Endometrium (tissue), 2 donors: ENCODE measurements around the gene PLA2R1.
A peak's percentile ranks its signal among the peaks of the same experiment; 100 is the strongest.

ENCODE experiments used
- FAIRE-seq: peaks from 2 replicates; lab custom pipeline; 2012; peaks lifted over from hg19 to GRCh38; lab: Jason Lieb, UNC
- donor health status: control.
- donor health status: control.

The PLA2R1 gene

DNA sequence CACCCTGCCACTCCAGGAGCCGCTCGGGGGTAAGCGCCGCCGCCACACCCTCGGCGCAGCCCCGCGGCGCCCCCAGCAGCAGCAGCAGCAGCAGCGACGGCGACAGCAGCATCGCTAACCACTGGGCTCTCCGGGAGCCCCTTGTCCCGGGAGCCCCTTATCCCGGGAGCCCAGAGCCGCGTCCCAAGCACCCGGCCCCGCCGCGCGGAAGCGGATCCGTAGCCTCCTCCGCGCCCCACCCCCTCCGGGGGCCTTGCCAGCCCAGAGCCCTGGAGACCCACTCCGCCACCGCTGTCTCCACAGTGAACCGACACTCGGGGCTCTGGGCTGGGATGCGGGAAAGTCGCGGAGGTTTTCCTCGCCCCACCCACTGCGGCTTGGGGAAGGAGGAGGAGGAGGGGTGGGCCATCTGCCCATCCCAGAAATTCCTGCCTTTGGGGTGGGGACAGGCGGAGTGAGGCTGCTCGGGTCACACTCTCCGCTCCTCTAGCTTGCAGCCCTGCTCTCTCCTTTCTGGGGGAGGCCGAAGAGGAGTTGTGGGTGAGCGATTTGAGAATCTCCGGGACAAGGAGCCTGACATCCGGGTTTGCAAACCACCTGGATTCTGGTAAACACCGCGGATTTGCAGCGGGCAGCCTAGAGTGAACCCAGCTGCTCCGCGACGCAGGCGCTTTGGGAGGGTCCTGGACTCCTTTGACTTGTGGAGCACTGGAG, at the start of gene PLA2R1:
Gene PLA2R1, minus strand, starts transcription at position 324 of the 714 bp plus-strand sequence. Its CDS starts 212 bp downstream, at position 112.
- FAIRE-seq, result no peak

DNA sequence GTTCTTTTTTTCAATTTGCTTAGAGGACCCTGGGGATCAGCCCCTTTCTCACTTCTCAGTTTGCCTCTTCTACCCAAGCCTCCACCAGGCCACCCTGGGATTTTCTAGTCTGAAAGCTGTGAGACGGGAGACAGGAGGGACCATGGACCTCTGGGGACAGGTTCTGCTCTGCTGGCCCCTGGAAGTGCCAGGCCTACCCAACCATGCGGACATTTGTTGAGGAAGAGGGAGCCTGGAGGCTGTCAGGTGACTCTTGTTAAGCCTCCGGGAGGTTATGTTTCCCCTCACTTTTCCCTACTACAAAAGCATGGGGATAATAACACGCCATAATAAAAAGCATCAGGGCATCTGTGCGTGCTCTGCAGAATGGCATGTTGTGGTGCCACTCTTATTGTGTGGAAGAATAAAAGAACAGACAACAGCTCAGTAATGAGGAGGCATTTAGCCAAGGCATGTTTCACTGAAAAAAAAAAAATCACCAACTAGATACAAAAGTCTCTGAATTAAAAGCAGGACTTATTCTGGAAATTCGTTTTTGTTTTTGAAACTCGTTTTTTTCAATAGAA, 48.3 kb upstream of the PLA2R1 start:
- FAIRE-seq, result no peak

DNA sequence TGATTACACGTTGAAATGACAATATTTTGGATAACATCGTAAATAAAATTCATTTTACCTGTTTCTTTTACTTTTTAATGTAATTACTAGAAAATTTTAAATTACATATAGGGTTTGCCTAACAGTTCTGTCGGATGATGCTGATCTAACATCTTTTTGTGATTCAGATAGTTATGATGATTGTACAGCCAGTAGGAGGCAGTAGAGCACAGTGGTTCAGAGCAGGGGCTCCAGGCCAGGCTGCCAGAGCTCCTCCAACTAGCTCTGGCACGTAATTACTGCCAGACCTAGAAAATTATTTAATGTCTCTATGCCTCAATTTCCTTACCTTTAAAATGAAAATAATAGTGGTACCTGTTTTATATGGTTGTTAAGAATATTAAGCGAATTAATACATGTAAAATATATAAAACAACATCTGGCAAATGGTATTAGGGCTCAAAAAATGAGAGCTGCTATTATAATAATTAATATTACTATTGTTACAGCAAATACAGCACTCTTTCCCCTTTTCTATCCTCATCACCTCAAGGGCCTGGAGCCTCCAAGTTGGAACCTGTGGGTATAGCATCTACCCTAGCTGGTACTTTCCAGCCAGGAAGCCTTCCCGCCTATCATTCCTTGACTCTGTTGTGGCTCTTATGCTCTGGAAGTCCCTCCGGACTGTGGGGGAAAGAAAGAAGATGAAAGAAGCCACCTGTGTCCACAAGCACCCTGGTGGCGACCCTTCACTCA, 47.7 kb upstream of the PLA2R1 start:
- FAIRE-seq, result peak; percentile 87

DNA sequence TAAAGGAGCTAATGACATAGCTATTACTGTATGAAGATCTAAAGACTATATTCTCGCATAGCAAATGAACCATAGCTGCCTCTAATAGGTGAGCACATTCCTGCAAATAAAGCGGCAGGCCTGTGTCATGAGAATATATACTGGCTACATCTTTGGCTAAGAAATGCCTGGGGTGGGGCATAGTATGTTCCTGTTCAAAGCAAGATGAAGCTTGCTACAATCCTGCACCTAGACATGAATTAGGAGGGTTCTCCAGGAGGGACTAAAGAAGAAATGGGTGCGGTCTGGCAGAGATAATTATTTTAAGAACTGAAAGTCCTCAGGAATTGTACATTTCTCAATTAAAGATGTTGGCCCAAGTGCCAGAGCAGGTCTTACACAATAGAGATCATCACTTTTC, 46.8 kb upstream of the PLA2R1 start:
- no peak for FAIRE-seq

DNA sequence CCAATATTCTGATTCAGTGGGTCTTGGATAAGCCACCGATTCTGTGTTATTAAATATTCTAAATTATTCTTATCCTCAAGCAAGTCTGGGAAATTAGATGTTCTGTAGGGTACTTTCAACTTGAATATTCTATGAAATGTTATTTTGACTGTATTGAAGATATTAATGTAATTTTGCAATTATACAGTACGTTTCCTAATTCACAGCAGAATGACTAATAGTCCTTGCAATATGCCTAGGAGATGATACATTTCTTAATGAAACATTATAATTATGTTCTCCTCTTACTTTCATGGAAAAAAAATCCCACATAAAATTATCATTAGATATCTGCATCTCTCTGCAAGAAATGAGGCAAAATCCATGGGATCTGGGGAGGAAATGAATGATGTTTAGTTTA, 46.2 kb upstream of the PLA2R1 start:
- no peak for FAIRE-seq

DNA sequence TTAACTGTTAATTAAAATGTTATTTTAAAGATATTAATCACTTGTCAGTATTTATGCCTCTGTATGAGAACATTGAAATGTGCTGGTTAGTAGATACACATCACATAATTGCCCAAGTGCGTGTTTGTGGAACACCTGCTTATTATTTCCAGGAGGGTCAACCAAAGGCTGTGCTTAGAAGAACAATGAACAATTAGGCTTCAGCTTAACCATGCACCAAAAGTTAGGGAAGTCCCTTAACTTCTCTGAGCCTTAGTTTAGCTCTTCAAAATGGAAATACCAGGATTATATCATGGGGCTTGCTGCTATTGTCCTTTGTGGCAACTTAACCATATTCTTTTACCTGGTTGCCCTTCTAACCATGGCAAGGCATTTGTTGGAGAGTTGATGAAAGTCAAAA, 43.0 kb upstream of the PLA2R1 start:
- FAIRE-seq, result no peak

DNA sequence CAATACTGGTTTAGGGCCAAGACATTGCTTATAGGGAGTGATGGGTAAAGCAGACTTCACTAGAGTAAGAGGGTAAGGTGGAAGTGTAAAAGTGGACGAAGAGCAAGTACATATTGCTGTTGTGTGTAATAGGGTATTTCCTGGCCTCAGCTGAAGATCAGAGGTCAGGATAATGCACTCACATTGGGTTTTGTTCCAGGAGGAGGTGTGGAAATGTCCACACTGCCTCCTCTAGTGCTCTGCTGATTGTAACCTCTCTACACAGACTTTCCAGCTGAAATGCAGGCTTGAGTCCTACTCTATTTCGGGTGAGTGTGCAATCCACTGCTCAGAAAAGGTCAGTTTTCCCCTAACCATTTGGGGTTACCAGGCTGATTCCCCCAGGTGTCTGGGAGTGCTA, 41.7 kb upstream of the PLA2R1 start:
- FAIRE-seq, result no peak

DNA sequence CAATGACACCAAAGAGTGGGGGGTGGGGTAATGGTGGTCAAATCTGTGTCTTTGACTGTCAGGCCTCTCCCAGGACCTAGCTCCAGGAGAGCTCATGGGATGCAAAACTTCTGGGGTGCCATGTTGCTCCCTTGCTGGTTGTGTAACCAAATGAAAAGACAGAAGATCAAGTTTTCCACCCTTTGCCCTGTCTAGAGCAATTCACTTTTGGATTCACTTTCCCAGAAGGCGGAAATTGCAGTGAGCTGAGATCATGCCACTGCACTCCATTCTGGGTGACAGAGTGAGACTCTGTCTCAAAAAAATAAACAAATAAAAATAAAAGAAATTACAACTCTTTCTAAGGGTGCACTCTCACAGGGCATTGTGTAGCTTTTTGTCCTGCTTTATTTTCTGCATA, 34.9 kb upstream of the PLA2R1 start:
- no peak for FAIRE-seq

DNA sequence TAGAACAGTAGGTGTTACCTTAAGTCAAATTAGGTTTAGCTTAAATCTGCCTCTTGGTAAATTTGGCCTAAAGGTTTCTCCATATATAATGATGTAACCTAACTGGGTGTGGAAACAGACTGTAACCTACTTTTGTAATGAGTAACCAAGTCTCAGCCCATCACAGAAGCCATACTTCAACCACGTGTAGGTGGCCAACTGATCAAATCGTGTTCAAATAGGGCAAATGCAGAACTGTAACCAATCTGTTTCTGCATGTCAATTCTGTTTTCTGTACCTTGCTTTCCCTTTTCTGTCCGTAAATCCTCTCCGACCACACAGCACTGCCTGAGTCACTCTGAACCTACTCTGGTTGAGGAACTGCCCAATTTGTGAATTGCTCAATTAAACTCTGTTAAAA, 34.0 kb upstream of the PLA2R1 start:
- no peak for FAIRE-seq

DNA sequence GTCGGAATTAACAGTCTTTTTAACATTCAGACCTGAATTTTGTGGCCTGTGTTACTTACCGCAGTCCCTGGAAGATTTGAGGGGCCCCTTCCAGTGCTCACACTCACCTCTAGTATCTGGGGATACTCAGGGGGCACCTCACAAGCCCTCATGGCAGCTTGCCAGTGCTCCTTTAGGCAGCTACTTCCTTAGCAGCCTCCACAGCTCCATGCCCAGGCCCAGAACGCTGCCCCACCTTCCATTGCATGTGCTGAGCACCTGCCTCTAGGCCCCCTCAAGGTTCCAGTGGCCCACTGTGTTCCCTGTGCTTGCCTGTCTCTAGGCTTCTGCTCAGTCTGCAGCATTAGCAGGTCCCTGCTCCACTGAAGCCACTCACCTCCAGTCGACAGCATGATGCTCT, 30.0 kb upstream of the PLA2R1 start:
- no peak for FAIRE-seq

DNA sequence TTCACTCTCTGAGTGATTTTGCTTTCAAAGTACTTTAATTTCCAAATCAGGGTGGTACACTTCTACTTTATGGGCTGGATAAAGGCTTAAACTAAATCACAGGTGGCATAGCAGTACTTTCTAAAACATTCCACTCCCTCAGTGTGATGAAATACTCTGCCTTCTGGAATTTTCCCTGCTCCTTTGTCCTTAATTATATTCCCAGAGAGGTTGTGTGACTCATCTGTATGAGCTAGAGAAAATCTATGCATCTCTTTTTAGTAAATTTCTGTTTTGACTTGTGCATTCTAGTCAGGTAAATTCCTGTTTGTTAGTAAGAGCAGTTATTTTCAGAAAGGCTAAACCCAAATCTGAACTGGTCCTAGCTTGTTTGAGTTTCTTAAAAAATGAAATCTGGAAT, 29.0 kb upstream of the PLA2R1 start:
- FAIRE-seq, result no peak

DNA sequence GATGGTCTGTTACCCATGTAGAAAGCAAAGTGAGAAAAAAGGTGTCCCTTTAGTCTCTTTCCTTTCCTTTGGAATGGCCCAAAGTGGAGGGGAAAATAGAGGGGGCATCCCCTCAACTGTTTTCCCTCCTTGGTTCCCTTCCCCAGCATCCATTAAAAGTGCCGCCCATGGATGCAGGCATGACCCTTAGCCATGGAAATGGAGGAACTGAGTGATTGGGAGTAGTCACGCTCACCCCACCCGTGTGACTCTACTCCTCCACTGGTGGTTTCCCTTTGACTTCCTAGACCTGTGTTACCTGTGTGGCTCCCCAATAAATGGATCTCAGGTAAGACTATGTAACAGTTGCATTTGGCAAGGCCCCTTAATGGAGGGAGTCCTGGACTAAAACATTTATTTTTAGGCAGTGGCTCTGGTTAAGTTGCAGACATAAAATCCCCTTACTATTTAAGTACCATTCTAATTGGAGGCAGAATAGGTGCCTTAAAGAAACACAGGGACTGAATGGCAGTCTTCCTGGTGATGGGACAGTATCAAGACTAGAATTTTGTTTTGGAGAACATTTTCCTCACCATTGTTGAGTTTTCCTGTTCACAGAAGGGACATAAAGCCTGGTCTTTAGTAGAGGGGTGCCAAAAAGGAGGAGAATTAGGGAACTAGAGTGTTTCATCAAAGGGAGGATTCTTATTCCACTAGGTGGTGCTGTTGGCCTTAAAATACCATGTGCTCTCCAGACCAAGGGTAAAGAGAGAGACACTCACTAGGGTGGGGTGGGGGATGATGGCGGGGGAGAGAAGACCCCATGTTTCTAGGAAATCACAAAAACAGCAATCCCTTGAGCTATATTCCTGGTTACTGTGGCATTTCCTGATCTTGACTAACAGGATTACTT, 25.7 kb upstream of the PLA2R1 start:
- FAIRE-seq, result no peak

DNA sequence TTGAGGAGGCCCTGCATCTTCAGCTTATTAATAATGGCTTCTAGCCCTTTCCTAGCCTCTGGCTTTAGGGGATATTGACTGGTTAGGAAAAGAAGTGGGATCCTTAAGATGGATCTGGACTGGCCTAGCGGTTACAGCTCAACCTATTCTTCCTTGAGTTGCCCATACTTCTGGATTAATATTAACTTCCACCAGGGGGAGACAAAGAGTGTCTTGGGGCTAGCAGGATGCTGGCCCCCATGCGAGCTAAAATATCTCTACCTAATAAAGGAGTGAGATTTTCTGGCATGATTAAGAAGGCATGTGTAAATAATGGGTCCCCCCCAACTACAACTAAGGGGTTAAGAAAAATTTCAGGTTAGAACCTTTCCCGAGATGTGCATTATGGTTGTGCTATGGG, 23.2 kb upstream of the PLA2R1 start:
- no peak for FAIRE-seq

DNA sequence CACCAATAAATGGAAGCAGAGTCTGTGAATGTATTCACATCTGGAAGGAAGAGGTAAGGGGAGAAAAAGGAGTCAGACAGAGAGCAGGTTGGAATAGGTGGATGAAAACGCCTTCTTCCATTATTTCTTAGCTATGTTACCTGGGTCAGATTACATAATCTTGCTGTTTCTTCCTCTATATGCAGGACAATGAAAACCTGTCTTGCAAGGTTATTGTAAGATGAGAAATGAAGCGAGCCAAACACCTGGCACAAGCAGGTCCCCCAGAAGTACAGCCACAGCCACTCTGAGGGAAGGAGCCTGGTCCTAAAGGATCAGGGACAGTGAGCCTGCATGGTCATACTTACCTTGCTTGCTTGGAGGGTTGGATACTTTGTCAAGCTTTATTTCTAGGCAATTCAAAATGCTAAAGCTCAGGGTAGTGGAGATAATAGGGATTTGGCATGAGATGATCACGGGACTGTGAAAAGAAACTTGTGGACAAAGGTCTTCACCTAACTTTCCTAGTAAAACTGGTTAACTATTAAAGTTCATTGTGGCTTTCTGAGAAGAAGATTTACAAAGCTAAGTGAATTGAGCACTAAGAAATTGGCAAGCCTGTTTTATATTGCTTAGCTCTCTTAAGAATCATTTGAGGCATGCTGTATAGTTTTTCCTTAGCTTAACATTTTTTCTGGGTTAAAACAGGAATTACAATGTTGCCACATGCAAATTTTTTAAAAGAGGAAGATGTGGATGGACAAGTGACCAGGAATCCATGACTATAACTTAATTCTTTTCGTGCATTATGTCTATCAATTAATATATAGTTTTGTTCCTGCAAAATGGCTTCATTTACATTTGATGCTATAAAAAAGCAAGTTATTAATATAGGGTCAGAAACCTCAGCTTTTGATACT, 15.7 kb upstream of the PLA2R1 start:
- no peak for FAIRE-seq

DNA sequence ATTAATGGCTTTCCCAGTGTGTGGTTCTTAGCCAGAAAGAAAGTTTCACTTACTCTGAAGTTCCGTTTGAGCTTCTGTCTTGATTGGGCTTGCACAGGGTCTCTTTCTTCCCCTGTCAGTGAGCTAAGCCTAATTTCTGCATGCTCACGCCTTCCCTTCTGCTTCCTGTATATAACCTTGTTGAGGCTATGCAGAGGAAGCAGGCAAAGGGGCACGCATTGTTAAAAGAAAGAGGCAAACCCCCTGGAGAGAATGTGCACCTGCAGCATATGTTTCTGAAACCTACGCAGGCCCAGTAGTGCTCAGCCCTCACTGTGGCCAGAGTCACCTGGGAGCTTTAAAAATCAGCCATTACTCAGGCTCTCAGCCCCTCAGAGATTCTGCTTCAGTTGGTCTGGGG, 14.5 kb upstream of the PLA2R1 start:
- no peak for FAIRE-seq

DNA sequence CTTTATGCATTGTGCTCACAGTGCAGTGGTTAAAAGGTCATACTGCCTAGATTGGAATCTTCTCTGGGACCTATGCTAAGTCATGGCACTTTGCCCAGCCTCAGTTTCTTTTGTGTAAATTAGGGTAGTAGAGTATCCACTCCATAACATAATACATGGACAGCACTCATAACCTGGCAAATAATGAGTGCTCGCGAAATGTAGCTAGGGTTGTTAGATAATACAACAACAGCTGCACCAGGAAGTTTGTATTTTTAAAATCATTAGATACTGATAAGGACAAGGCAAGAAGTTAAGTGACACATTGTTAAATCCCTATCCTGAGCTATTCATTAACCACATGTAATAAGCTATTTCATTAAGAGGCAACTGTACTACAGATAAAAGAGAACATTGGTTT, 13.8 kb upstream of the PLA2R1 start:
- no peak for FAIRE-seq

DNA sequence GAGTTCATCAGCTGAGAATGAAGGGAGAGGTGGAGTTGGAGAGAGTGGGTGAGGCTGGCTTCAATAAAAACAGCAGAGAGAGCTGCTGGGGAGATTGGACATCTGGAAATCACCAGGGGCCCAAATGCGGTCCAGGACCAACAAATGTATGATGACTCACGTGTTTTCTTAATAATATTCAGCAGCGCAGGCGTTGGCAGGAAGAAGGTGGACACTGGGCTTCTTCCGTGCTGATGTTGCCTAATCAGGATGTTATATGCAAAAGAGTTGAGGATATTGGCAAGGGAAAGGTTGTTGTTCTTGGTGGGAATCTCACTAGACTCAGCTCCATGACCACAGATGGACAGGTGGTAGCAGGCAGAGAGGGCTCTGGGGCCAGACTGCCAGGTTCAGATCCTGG, 12.8 kb upstream of the PLA2R1 start:
- no peak for FAIRE-seq

DNA sequence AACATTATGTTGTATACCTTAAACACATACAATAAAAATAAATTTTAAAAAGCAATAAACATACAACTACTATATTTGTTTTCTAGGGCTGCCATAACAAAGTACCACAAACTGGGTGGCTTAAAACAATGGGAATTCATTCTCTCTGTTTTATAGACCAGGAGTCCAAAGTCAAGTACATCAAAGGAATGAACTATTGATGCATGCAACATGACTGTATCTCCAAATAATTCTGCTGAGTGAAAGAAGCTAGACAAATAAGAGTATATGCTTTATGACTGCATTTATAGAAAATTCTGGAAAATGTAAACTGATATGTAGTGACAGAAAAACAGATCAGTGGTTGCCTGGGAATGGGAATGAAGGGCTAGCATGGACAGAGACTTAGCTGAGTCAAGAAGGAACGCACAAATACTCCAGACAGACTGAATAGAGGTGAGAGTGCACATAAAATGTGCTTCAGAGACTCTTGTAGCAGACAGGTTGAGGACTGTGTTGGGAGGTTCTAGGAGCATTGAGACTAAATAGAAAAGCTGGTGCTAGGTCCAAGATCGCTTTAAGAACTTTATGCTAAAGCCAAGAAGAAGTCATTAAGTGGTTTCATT, 11.0 kb upstream of the PLA2R1 start:
- no peak for FAIRE-seq

DNA sequence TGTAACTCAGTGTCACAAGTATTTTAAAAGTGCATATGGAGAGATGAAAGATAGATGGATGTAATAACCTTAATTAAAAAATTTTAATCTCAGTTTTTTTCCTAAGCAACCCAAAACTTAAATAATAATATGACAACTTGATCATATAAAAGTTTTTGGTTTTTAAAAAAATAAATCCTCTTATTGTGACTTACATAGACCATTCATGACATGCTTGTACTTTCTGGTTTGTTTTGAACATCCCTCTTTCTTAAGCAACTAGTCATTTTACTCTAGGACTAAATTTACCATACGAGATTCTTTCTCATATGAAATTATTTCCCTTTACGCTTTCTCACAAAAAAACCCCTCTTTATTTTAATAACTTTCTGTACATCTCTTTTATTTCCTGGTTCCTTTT, 6.5 kb upstream of the PLA2R1 start:
- FAIRE-seq, result no peak

DNA sequence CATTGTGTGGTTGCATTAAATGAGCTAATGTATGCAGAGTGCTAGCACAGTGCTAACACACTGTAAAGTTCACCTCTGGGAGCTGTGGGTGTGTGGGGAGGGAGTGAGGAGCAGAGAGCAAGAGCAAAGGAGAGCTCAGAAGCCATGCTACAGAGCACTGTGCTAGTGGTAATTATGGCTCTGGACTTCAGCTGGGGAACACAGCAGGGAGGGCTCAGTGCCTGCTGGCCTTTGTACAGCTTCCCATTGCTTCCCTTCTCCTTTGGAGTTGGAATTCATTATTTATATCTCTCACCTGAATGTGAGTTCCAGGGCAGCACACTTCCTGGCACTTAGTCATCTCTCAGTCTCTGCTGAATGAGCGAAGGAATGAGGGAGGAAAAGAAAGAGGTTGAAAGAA, 2.5 kb upstream of the PLA2R1 start:
- no peak for FAIRE-seq
